ENCODE measurements around the gene GET3. TPM values are rescaled to one million over a fixed set of nuclear protein-coding genes. Genes with fewer than 3 reads are reported as not detected.

Gene GET3
- polyA plus RNA-seq, 6 donors from 2014 or later = 46.3 to 105 (median 53.5) TPM

DNA sequence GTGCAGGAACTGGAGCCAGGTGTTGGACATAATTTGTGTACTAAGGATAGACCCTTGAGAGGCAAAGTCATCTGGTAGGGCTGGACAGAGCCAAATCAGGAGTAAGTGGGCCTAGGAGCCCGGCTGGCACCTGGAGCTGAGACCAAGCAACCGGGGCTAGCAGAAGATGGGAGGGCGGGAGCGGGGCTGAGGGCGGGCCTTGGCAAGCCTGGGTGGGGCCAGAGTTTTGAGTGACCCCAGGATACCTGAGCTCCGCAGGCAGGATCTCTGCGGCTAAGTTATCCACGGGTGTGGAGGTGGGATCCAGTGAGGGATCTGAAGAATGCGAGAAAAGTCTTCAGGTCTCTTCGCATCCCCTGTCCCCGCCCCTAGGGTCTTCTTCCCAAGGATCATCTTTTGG, 29.9 kb downstream of the GET3 start:
- no peak for ATAC-seq (ENCODE audit: low read depth in 2 of 2)
- Mint-ChIP-seq H3K4me1 (peaks cover 0 to 12% (median 11%) of the 10 kb centered on the region in 3 donors), H3K27me3 (no peaks in the 10 kb centered on the region), H3K4me3 (peak overlapping the region in 1 of 8 donors; percentile 21), H3K9me3 (peaks cover 0 to 1% (median 0%) of the 10 kb centered on the region in 7 donors), H3K27ac (no peak overlapping the region), H3K36me3 (no peaks in the 10 kb centered on the region)
- DNase-seq = no peak

- Mint-ChIP-seq H3K27me3 (no peaks in the 10 kb centered on the region), H3K9me3 (peaks cover 0 to 1% (median 0%) of the 10 kb centered on the region in 7 donors), H3K4me3 (peak overlapping the region in 1 of 8 donors; percentile 25), H3K36me3 (no peaks in the 10 kb centered on the region), H3K27ac (no peak overlapping the region), H3K4me1 (peaks cover 0 to 12% (median 11%) of the 10 kb centered on the region in 3 donors)
- DNase-seq (no peak), ATAC-seq (ENCODE audit: low read depth in 2 of 2) (no peak)
Measured at GRCh38 chr19:12767666-12768065, 30.4 kb downstream of the GET3 start.

DNA sequence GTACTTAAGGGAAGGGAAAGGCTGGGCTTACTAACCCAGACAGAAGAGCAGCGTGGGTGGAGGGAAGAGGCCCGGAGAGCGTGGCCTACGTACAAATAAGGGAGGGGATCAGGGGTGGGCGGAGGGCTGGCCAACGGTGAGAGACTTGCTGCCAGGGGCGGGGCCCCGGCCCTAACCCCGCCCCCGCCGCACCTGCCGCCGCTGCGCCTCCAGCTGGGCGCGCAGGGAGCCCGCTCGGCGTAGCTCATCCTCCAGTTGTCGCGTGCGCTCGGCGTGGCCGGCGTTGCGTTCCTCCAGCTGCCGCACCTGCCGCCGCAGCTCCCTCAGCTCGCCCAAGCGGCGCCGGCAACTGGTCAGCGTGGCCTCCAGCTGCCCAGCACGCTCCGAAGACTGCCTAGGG, 32.4 kb downstream of the GET3 start:
- peak; percentile 45 to 74 for ATAC-seq (ENCODE audit: low read depth in 2 of 2)
- H3K4me3 Mint-ChIP-seq = peak overlapping the region in 3 of 8 donors; percentile 33 to 42 (median 38)
- H3K27me3 Mint-ChIP-seq = no peaks in the 10 kb centered on the region

DNA sequence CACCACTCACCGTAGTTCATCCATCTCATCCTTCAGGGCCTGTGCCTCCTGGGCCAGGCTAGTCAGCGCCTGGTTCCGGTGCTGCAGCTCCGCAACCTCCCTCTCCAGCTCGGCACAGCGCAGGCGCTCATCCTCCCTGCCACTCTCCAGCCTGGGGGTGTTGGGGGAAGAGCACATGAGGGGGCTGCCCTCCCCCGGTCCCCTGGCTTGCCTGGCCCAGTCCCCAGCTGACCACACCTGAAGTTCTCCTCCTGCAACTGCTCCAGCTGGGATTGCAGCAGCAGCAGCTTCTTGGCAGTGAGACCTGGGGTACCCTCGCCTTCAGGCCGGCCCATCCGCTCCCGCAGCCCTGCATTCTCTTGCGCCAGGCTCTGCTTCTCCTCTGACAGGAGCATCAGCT, 33.6 kb downstream of the GET3 start:
- Mint-ChIP-seq H3K27ac (no peak overlapping the region), H3K27me3 (no peaks in the 10 kb centered on the region), H3K36me3 (no peaks in the 10 kb centered on the region), H3K9me3 (no peaks in the 10 kb centered on the region), H3K4me3 (no peak overlapping the region), H3K4me1 (peaks cover 15 to 17% (median 16%) of the 10 kb centered on the region in 3 donors)
- DNase-seq = no peak
- ATAC-seq (ENCODE audit: low read depth in 2 of 2) = no peak

More for the DNA sequence above, 32.4 kb downstream of the GET3 start:
- DNase-seq = no peak
- Mint-ChIP-seq H3K36me3 (no peaks in the 10 kb centered on the region), H3K4me1 (peaks cover 12 to 22% (median 17%) of the 10 kb centered on the region in 3 donors), H3K27ac (peak overlapping the region in 1 of 6 donors; percentile 42), H3K9me3 (peaks cover 0 to 1% (median 0%) of the 10 kb centered on the region in 7 donors)

DNA sequence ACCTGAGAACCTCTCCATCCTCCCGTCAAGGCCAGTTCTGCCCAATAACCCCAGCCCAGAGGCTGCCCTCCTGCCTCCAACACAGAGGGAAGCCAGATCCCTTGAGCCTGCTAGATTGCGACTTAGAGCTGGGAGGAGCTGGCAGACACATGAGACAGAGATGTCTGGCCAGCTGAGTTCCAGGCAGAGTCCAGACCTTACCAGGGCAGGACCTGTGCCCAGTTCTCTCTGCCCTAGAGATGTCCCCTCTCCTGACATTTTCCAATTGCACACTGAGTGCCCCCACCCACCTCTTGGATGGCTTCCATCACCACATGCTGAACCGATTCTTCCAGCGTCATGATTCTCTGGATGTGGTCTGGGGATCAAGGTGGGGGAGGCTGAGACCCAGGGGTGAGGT, 35.0 kb downstream of the GET3 start:
- DNase-seq (no peak), ATAC-seq (ENCODE audit: low read depth in 2 of 2) (no peak)
- H3K9me3 Mint-ChIP-seq = no peaks in the 10 kb centered on the region
- peaks cover 13 to 19% (median 13%) of the 10 kb centered on the region in 3 donors for H3K4me1 Mint-ChIP-seq
- peak overlapping the region in 1 of 8 donors; percentile 71 for H3K4me3 Mint-ChIP-seq
- no peaks in the 10 kb centered on the region for H3K36me3 Mint-ChIP-seq
- no peaks in the 10 kb centered on the region for H3K27me3 Mint-ChIP-seq
- H3K27ac Mint-ChIP-seq = no peak overlapping the region

DNA sequence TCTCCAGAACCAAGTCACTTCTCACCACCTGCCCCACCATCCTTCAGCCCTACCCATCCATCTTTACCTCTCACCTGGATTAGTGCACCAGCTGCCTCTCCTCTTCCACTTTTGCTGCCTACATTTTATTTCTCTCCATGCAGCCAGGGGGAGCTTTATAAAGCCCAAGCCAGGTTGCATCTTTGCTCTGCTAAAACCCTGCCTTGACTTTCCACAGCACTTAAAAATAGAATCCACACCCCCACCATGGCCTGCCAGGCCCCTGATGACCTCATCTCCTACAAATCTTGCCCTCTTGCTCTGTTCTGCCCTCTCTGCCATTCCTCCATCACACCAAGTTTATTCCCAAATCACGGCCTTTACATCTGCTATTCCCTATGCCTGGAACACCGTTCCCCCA, 36.3 kb downstream of the GET3 start:
- no peaks in the 10 kb centered on the region for H3K9me3 Mint-ChIP-seq
- no peak for DNase-seq
- H3K27me3 Mint-ChIP-seq = no peaks in the 10 kb centered on the region
- no peak for ATAC-seq (ENCODE audit: low read depth in 2 of 2)
- H3K27ac Mint-ChIP-seq = peak overlapping the region in 1 of 6 donors; percentile 85
- peak overlapping the region; percentile 0 to 84 (median 60) for H3K4me3 Mint-ChIP-seq
- peaks cover 16 to 29% (median 23%) of the 10 kb centered on the region in 3 donors for H3K4me1 Mint-ChIP-seq
- H3K36me3 Mint-ChIP-seq = no peaks in the 10 kb centered on the region

GRCh38 chr19:12774588-12775555, 37.6 kb downstream of the GET3 start, which contains the start of gene HOOK2:
HOOK2 (minus strand) TSS chr19:12775552; CDS start chr19:12775449, 103 bp downstream.
- H3K36me3 Mint-ChIP-seq = no peaks in the 10 kb centered on the region
- no peak for ATAC-seq (ENCODE audit: low read depth in 2 of 2)
- H3K4me1 Mint-ChIP-seq = peaks cover 22 to 42% (median 33%) of the 10 kb centered on the region in 3 donors
- H3K27me3 Mint-ChIP-seq = no peaks in the 10 kb centered on the region
- no peaks in the 10 kb centered on the region for H3K9me3 Mint-ChIP-seq
- DNase-seq = no peak
- peak within 1 kb of the TSS; percentile 85 to 92 (median 86) for H3K27ac Mint-ChIP-seq
- H3K4me3 Mint-ChIP-seq = peak within 1 kb of the TSS; percentile 71 to 91 (median 83)

DNA sequence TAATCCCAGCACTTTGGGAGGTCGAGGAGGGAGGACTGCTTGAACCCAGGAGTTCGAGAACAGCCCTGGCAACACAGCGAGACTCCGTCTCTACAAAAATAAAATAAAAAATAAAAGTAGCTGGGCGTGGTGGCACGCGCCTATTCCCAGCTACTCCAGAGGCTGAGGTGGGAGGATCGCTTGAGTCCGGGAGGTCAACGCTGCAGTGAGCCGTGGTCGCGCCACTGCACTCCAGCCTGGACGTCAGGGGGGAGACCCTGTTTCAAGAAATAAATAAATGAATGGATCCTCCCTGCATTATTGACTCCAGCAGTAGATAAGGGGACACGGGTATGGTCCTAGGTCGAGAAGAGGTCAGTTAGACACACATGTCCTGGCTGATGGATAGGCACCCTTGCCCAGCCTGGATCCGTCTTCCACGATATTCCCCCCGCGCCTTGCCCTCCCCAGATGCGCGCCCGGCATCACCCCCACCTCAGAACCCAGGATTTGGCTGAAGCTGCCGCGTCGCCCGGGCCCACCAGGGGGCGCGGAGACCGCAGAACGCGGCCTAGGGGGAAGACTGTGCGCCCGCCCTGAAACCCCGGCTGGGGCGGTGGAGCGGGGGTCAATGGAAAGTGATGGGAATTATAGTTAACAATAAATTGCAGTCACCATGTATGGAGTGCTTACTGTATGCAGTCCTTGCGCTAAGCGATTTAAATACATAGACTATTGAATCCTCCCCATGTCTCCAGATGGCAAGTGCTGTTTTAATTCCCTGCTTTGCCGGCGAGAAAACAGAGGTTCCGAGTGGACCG, 40.1 kb downstream of the GET3 start:
- Mint-ChIP-seq H3K27me3 (no peaks in the 10 kb centered on the region), H3K36me3 (no peaks in the 10 kb centered on the region), H3K9me3 (no peaks in the 10 kb centered on the region), H3K4me3 (peak overlapping the region; percentile 82 to 94 (median 88)), H3K27ac (peak overlapping the region; percentile 96 to 99 (median 97)), H3K4me1 (peaks cover 26 to 54% (median 42%) of the 10 kb centered on the region in 3 donors)
- DNase-seq (peak; percentile 84), ATAC-seq (ENCODE audit: low read depth in 2 of 2) (peak; percentile 16 to 20)

DNA sequence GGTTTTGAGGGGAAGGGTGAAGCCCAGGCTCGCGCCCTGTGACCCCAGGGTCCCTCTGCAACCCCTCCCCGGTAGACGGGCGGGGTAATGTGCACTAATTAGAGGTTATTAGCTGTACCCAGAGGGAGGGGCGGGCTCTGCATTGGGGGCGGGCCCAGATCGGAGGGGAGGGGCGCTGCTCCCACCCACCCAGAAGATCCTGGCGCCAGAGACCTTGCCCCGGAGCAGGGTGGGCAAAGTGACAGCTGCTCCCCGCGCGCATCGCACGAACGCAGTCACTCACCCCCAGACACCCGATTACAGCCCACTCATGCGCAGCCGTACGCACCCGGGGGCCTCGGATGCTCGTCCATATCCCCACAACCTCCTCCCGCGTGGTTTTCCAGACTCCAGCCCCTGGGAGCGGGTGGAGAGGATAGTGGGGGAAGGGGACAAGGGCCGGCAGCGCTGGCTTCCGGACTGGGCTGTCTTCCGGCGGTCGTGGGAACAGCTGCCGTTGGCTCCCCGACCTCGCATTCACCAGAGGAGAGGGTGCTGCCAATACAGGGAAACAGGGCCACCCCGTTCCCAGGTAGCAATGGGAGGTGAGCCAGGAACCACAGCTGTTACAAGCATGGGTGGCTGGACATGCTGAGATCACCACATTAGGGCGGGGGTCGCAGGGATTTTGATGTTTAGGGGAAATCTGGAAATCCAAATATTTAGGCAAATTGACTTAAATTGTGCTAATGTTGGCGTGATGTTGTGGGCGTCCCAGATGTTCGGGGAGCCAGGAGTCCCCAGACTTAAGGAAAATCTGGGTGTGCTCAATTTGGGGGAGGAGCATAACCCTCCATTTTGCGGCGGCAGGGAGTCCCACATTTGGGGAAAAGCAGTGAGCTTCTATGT, 41.0 kb downstream of the GET3 start:
- peaks cover 26 to 53% (median 42%) of the 10 kb centered on the region in 3 donors for H3K4me1 Mint-ChIP-seq
- H3K36me3 Mint-ChIP-seq = no peaks in the 10 kb centered on the region

DNA sequence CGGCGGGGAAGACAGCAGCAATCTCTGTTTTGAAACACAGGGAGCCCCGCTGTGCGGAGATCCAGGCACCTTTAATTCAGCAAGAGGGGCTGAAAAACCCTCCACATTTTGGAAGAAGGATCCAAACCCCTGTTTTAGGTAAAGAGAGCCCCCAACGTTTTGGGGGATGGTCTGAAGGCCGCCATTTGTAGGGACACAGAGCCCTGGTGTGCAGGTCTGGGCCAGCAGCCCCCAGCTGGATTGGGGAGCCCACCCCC, 41.5 kb downstream of the GET3 start:
- Mint-ChIP-seq H3K9me3 (no peaks in the 10 kb centered on the region), H3K4me3 (peak overlapping the region in 7 of 8 donors; percentile 82 to 94 (median 86)), H3K27ac (peak overlapping the region; percentile 96 to 99 (median 97)), H3K36me3 (no peaks in the 10 kb centered on the region), H3K4me1 (peaks cover 24 to 51% (median 38%) of the 10 kb centered on the region in 3 donors), H3K27me3 (no peaks in the 10 kb centered on the region)
- DNase-seq = no peak
- no peak for ATAC-seq (ENCODE audit: low read depth in 2 of 2)

More for the DNA sequence above, 41.0 kb downstream of the GET3 start:
- no peaks in the 10 kb centered on the region for H3K9me3 Mint-ChIP-seq
- peak; percentile 6 to 9 for ATAC-seq (ENCODE audit: low read depth in 2 of 2)
- peak overlapping the region; percentile 96 to 99 (median 97) for H3K27ac Mint-ChIP-seq
- DNase-seq = peak; percentile 71
- no peaks in the 10 kb centered on the region for H3K27me3 Mint-ChIP-seq
- peak overlapping the region; percentile 82 to 94 (median 88) for H3K4me3 Mint-ChIP-seq

DNA sequence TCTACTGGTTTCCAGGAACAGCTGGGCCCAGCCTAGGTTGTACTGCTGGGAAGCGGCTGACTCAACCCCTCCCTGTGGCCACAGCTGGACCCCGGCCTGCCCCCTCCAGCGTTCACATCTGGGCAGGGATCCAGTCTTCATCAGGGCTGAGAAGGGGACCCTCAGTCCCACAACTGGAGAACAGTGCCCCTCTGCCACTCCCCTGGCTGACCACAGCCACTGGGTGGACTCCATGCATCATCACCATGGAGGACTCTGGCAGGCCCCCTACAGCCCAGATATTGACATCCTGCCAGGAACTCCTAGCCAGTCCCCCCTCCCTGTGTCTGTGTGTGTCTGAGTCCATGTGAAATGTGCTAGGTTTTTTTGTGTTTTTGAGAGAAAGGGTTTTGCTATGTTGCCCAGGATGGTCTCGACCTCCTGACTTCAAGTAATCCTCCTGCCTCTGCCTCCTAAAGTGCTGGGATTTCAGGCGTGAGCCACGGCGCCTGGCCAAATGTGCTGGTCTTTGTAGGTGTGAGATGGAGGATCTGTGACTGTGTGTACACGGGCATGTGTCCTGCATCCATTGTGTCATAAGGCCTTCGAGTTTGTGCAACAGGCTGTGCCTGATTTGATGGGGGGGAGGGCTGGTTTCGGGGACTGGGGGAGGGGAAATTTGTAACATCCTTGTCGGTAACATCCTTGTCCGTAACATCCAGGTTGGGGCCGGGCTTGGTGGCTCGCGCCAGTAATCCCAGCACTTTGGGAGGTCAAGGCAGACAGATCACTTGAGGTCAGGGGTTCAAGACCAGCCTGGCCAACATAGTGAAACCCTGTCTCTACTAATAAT, 42.1 kb downstream of the GET3 start:
- Mint-ChIP-seq H3K9me3 (no peaks in the 10 kb centered on the region), H3K4me1 (peaks cover 24 to 49% (median 36%) of the 10 kb centered on the region in 3 donors), H3K27ac (peak overlapping the region; percentile 51 to 97 (median 90)), H3K27me3 (no peaks in the 10 kb centered on the region), H3K36me3 (no peaks in the 10 kb centered on the region), H3K4me3 (peak overlapping the region; percentile 26 to 86 (median 58))
- ATAC-seq (ENCODE audit: low read depth in 2 of 2) (no peak), DNase-seq (no peak)

GRCh38 chr19:12782174-12782423, 44.8 kb downstream of the GET3 start:
- peak overlapping the region in 7 of 8 donors; percentile 71 to 95 (median 89) for H3K4me3 Mint-ChIP-seq
- ATAC-seq (ENCODE audit: low read depth in 2 of 2) (peak; percentile 71 to 74), DNase-seq (no peak)
- peaks cover 24 to 45% (median 31%) of the 10 kb centered on the region in 3 donors for H3K4me1 Mint-ChIP-seq
- H3K27me3 Mint-ChIP-seq = no peaks in the 10 kb centered on the region
- no peaks in the 10 kb centered on the region for H3K9me3 Mint-ChIP-seq
- H3K27ac Mint-ChIP-seq = peak overlapping the region in 4 of 6 donors; percentile 98 to 100 (median 99)
- no peaks in the 10 kb centered on the region for H3K36me3 Mint-ChIP-seq
